Measurements from ENCODE around the gene SEPHS2.

DNA sequence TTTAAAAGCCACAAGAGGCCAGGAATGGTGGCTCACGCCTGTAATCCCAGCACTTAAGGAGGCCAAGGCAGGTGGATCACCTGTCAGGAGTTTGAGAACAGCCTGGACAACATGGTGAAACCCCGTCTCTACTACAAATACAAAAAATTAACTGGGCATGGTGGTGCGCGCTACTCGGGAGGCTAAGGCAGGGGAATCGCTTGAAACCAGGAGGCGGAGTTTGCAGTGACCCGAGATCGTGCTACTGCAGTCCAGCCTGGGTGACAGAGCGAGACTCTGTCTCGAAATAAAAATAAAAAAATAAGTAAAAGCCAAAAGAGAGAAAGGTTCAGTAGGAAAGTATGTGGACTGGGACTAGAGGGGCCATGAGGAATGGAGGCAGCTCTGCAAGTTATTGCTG, 13.8 kb upstream of the SEPHS2 start:
- TF ChIP-seq GABPA (IDR thresholded peaks at IDR 0.05; ENCODE audit: low read depth) (no peak), POLR2AphosphoS5 (IDR thresholded peaks at IDR 0.05; ENCODE audit: low read depth) (no peak), SPI1 (IDR thresholded peaks at IDR 0.05; ENCODE audit: borderline replicate concordance, low read depth) (no peak)
- TF ChIP-seq, protein P1, sequence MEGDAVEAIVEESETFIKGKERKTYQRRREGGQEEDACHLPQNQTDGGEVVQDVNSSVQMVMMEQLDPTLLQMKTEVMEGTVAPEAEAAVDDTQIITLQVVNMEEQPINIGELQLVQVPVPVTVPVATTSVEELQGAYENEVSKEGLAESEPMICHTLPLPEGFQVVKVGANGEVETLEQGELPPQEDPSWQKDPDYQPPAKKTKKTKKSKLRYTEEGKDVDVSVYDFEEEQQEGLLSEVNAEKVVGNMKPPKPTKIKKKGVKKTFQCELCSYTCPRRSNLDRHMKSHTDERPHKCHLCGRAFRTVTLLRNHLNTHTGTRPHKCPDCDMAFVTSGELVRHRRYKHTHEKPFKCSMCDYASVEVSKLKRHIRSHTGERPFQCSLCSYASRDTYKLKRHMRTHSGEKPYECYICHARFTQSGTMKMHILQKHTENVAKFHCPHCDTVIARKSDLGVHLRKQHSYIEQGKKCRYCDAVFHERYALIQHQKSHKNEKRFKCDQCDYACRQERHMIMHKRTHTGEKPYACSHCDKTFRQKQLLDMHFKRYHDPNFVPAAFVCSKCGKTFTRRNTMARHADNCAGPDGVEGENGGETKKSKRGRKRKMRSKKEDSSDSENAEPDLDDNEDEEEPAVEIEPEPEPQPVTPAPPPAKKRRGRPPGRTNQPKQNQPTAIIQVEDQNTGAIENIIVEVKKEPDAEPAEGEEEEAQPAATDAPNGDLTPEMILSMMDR (IDR thresholded peaks at IDR 0.05; ENCODE audit: insufficient read depth, low read length): no peak
- TF ChIP-seq, protein P2, sequence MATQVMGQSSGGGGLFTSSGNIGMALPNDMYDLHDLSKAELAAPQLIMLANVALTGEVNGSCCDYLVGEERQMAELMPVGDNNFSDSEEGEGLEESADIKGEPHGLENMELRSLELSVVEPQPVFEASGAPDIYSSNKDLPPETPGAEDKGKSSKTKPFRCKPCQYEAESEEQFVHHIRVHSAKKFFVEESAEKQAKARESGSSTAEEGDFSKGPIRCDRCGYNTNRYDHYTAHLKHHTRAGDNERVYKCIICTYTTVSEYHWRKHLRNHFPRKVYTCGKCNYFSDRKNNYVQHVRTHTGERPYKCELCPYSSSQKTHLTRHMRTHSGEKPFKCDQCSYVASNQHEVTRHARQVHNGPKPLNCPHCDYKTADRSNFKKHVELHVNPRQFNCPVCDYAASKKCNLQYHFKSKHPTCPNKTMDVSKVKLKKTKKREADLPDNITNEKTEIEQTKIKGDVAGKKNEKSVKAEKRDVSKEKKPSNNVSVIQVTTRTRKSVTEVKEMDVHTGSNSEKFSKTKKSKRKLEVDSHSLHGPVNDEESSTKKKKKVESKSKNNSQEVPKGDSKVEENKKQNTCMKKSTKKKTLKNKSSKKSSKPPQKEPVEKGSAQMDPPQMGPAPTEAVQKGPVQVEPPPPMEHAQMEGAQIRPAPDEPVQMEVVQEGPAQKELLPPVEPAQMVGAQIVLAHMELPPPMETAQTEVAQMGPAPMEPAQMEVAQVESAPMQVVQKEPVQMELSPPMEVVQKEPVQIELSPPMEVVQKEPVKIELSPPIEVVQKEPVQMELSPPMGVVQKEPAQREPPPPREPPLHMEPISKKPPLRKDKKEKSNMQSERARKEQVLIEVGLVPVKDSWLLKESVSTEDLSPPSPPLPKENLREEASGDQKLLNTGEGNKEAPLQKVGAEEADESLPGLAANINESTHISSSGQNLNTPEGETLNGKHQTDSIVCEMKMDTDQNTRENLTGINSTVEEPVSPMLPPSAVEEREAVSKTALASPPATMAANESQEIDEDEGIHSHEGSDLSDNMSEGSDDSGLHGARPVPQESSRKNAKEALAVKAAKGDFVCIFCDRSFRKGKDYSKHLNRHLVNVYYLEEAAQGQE (IDR thresholded peaks at IDR 0.05; ENCODE audit: insufficient replicate concordance, low read depth): no peak

All from HL-60 (cell line).